ENCODE measurements around the gene KLHL29. TPM values are rescaled to one million over a fixed set of nuclear protein-coding genes. Genes with fewer than 3 reads are reported as not detected.

KLHL29 gene
- total RNA-seq, 1 donor from 2014 or later, result 3.0 TPM

GRCh38 chr2:23550553-23550952, 165.6 kb downstream of the KLHL29 start:
- no peaks in the 10 kb centered on the region for H3K27me3 Mint-ChIP-seq (ENCODE audit: low read depth)
- H3K36me3 Mint-ChIP-seq (ENCODE audit: low read depth), result no peaks in the 10 kb centered on the region
- intact Hi-C loops (cut with micrococcal nuclease), result no loop called here
- H3K27ac Mint-ChIP-seq, result no peak overlapping the region
- H3K4me1 Mint-ChIP-seq (ENCODE audit: low read depth), result peaks cover 10% of the 10 kb centered on the region
- no peak for DNase-seq (ENCODE audit: low spot score)
- no peaks in the 10 kb centered on the region for H3K9me3 Mint-ChIP-seq
- no peak overlapping the region for H3K4me3 Mint-ChIP-seq (ENCODE audit: low read depth)

- DNase-seq (ENCODE audit: low spot score), result no peak
Observed at GRCh38 chr2:23551875-23552274, 166.9 kb downstream of the KLHL29 start.

DNA sequence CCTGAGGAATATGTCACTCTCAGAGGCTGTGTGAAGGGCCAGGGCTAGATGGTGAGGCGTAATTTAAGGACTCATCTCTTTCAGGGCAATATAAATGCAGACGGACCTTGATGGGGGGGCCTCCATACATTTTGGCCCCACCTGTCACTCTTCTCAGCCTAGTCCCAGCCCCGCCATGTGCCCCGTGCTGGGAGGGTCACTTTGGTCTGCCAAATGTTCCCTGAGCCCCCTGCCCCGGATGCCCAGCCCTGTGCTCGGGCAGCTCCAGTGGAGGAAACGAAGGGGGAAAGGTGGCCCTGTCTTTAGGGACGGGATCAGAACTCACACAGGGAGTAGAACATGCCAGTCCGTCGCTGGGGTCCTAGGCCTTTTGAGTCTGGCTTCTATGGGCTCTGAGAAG, 168.6 kb downstream of the KLHL29 start:
- DNase-seq (ENCODE audit: low spot score), result no peak
- H3K4me1 Mint-ChIP-seq (ENCODE audit: low read depth), result peaks cover 6% of the 10 kb centered on the region
- no peaks in the 10 kb centered on the region for H3K27me3 Mint-ChIP-seq (ENCODE audit: low read depth)
- intact Hi-C loops (cut with micrococcal nuclease), result no loop called here
- no peaks in the 10 kb centered on the region for H3K9me3 Mint-ChIP-seq
- no peak overlapping the region for H3K27ac Mint-ChIP-seq
- H3K4me3 Mint-ChIP-seq (ENCODE audit: low read depth), result no peak overlapping the region
- no peaks in the 10 kb centered on the region for H3K36me3 Mint-ChIP-seq (ENCODE audit: low read depth)

More at GRCh38 chr2:23551875-23552274, 166.9 kb downstream of the KLHL29 start:
- H3K4me1 Mint-ChIP-seq (ENCODE audit: low read depth), result peaks cover 10% of the 10 kb centered on the region
- H3K27ac Mint-ChIP-seq, result no peak overlapping the region
- intact Hi-C loops (cut with micrococcal nuclease), result no loop called here
- no peaks in the 10 kb centered on the region for H3K9me3 Mint-ChIP-seq
- H3K36me3 Mint-ChIP-seq (ENCODE audit: low read depth), result no peaks in the 10 kb centered on the region
- no peaks in the 10 kb centered on the region for H3K27me3 Mint-ChIP-seq (ENCODE audit: low read depth)
- no peak overlapping the region for H3K4me3 Mint-ChIP-seq (ENCODE audit: low read depth)

DNA sequence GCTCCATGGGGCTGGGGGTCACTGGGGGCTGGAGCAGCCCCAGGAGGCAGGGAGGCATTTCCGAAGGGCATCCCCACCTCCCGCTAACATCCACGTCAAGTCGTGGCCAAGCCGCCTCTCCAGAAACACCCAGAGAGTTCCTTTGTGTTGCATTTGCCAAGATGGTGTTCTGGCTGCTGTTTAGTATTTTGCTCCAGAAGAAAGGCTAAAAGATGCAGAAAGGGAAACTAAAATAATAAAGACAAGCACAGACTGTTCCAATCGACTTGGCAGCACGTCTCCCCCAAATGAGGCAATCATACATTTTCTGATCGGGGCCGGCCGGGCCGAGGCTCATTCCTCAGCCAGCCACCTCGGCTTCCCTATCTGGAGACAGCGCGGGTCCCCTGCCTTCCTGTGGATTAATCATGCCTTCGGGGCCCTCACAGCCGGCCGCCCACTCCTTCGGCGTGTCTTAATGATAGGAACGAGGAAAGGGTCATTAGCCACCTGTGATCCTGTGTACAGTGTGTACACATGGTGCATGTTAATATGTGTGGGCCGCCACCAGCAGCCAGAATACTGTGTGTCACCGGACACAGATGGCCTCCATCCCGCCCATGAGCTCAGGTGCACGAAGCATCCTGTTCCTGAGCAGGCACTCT, 169.2 kb downstream of the KLHL29 start:
- intact Hi-C loops (cut with micrococcal nuclease), result no loop called here
- no peak overlapping the region for H3K27ac Mint-ChIP-seq
- no peak overlapping the region for H3K4me3 Mint-ChIP-seq (ENCODE audit: low read depth)
- H3K9me3 Mint-ChIP-seq, result no peaks in the 10 kb centered on the region
- no peaks in the 10 kb centered on the region for H3K36me3 Mint-ChIP-seq (ENCODE audit: low read depth)
- no peak for DNase-seq (ENCODE audit: low spot score)
- no peaks in the 10 kb centered on the region for H3K27me3 Mint-ChIP-seq (ENCODE audit: low read depth)
- peaks cover 6% of the 10 kb centered on the region for H3K4me1 Mint-ChIP-seq (ENCODE audit: low read depth)

GRCh38 chr2:23555944-23556343, 171.0 kb downstream of the KLHL29 start:
- no peak overlapping the region for H3K4me3 Mint-ChIP-seq (ENCODE audit: low read depth)
- H3K36me3 Mint-ChIP-seq (ENCODE audit: low read depth), result no peaks in the 10 kb centered on the region
- DNase-seq (ENCODE audit: low spot score), result no peak
- intact Hi-C loops (cut with micrococcal nuclease), result no loop called here
- H3K27me3 Mint-ChIP-seq (ENCODE audit: low read depth), result no peaks in the 10 kb centered on the region
- no peaks in the 10 kb centered on the region for H3K9me3 Mint-ChIP-seq
- peaks cover 3% of the 10 kb centered on the region for H3K4me1 Mint-ChIP-seq (ENCODE audit: low read depth)
- H3K27ac Mint-ChIP-seq, result no peak overlapping the region

DNA sequence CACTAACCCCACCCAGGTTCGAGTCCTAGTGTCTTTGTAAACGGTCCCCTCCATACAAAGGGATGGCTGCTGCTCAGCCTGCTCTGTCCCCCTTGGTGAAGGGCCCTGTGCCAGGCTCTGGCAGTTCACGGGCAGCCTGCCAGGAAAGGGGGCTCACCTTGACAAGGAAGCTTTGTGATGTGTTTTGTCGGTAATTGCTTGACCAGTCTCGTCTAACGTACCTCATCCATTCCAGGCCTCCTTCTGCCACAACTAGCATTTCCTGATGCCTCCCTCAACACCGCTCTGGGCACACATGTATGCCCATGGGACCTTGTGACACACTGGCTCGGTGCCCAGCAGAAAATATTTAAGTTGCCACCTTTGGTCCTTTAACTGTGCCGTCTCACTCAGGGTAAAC, 171.9 kb downstream of the KLHL29 start:
- Mint-ChIP-seq H3K9me3 (no peaks in the 10 kb centered on the region), H3K4me3 (ENCODE audit: low read depth) (no peak overlapping the region), H3K36me3 (ENCODE audit: low read depth) (no peaks in the 10 kb centered on the region), H3K4me1 (ENCODE audit: low read depth) (peaks cover 3% of the 10 kb centered on the region), H3K27ac (no peak overlapping the region), H3K27me3 (ENCODE audit: low read depth) (no peaks in the 10 kb centered on the region)
- intact Hi-C loops (cut with micrococcal nuclease), result no loop called here
- no peak for DNase-seq (ENCODE audit: low spot score)

- Mint-ChIP-seq H3K27ac (no peak overlapping the region), H3K4me1 (ENCODE audit: low read depth) (no peaks in the 10 kb centered on the region), H3K27me3 (ENCODE audit: low read depth) (no peaks in the 10 kb centered on the region), H3K4me3 (ENCODE audit: low read depth) (no peak overlapping the region), H3K9me3 (no peaks in the 10 kb centered on the region), H3K36me3 (ENCODE audit: low read depth) (no peaks in the 10 kb centered on the region)
- intact Hi-C loops (cut with micrococcal nuclease), result no loop called here
- DNase-seq (ENCODE audit: low spot score), result no peak
Observed at GRCh38 chr2:23557455-23557854, 172.5 kb downstream of the KLHL29 start.

- Mint-ChIP-seq H3K4me1 (ENCODE audit: low read depth) (no peaks in the 10 kb centered on the region), H3K9me3 (no peaks in the 10 kb centered on the region), H3K36me3 (ENCODE audit: low read depth) (no peaks in the 10 kb centered on the region), H3K27ac (no peak overlapping the region), H3K4me3 (ENCODE audit: low read depth) (no peak overlapping the region), H3K27me3 (ENCODE audit: low read depth) (no peaks in the 10 kb centered on the region)
- intact Hi-C loops (cut with micrococcal nuclease), result no loop called here
- DNase-seq (ENCODE audit: low spot score), result no peak
Observed at GRCh38 chr2:23559561-23560239, 174.7 kb downstream of the KLHL29 start.

DNA sequence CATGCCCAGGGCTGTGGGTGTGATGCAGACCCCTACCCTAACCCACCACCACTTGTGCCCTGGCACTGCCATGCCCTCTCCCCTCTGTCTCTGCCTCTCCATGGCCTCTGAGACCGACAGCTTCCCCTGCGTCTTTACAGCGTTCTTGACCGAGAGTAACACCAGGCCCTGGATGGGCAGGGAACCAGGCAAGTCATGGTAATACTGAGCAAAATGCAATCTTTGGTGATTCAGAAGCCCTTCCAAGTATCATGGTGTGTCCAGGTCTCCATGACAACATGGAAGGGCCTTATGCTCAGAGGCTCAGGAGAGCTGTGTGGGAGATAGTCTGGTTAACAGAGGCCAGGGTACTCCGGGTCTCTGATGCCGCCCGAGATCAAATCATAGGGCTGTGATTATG, 176.1 kb downstream of the KLHL29 start:
- no peak overlapping the region for H3K27ac Mint-ChIP-seq
- intact Hi-C loops (cut with micrococcal nuclease), result no loop called here
- no peak overlapping the region for H3K4me3 Mint-ChIP-seq (ENCODE audit: low read depth)
- DNase-seq (ENCODE audit: low spot score), result no peak
- no peaks in the 10 kb centered on the region for H3K36me3 Mint-ChIP-seq (ENCODE audit: low read depth)
- H3K4me1 Mint-ChIP-seq (ENCODE audit: low read depth), result no peaks in the 10 kb centered on the region
- H3K9me3 Mint-ChIP-seq, result no peaks in the 10 kb centered on the region
- no peaks in the 10 kb centered on the region for H3K27me3 Mint-ChIP-seq (ENCODE audit: low read depth)

- H3K36me3 Mint-ChIP-seq (ENCODE audit: low read depth), result no peaks in the 10 kb centered on the region
- H3K4me3 Mint-ChIP-seq (ENCODE audit: low read depth), result no peak overlapping the region
- no peaks in the 10 kb centered on the region for H3K9me3 Mint-ChIP-seq
- DNase-seq (ENCODE audit: low spot score), result no peak
- H3K27ac Mint-ChIP-seq, result no peak overlapping the region
- no peaks in the 10 kb centered on the region for H3K27me3 Mint-ChIP-seq (ENCODE audit: low read depth)
- no peaks in the 10 kb centered on the region for H3K4me1 Mint-ChIP-seq (ENCODE audit: low read depth)
- intact Hi-C loops (cut with micrococcal nuclease), result no loop called here
Observed at GRCh38 chr2:23561544-23561943, 176.6 kb downstream of the KLHL29 start.

DNA sequence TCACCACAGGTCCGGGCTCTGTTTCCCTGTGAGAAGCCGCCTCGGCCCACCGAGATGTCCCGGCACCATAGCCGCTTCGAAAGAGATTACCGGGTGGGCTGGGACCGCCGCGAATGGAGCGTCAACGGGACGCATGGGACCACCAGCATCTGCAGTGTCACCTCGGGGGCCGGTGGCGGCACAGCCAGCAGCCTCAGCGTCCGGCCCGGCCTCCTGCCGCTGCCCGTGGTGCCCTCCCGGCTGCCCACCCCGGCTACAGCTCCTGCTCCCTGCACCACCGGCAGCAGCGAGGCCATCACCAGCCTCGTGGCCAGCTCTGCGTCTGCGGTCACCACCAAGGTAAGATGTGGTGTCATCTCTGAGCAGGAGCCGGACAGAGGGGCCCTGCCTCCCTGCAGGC, 177.2 kb downstream of the KLHL29 start:
- intact Hi-C loops (cut with micrococcal nuclease), result no loop called here
- no peak overlapping the region for H3K27ac Mint-ChIP-seq
- H3K4me3 Mint-ChIP-seq (ENCODE audit: low read depth), result no peak overlapping the region
- no peaks in the 10 kb centered on the region for H3K4me1 Mint-ChIP-seq (ENCODE audit: low read depth)
- H3K27me3 Mint-ChIP-seq (ENCODE audit: low read depth), result no peaks in the 10 kb centered on the region
- H3K36me3 Mint-ChIP-seq (ENCODE audit: low read depth), result no peaks in the 10 kb centered on the region
- no peak for DNase-seq (ENCODE audit: low spot score)
- no peaks in the 10 kb centered on the region for H3K9me3 Mint-ChIP-seq

- H3K9me3 Mint-ChIP-seq, result no peaks in the 10 kb centered on the region
- H3K36me3 Mint-ChIP-seq (ENCODE audit: low read depth), result no peaks in the 10 kb centered on the region
- DNase-seq (ENCODE audit: low spot score), result no peak
- no peaks in the 10 kb centered on the region for H3K27me3 Mint-ChIP-seq (ENCODE audit: low read depth)
- intact Hi-C loops (cut with micrococcal nuclease), result no loop called here
- no peaks in the 10 kb centered on the region for H3K4me1 Mint-ChIP-seq (ENCODE audit: low read depth)
- H3K27ac Mint-ChIP-seq, result no peak overlapping the region
- no peak overlapping the region for H3K4me3 Mint-ChIP-seq (ENCODE audit: low read depth)
Observed at GRCh38 chr2:23563151-23563550, 178.2 kb downstream of the KLHL29 start.

GRCh38 chr2:23563673-23564614, 179.0 kb downstream of the KLHL29 start:
- intact Hi-C loops (cut with micrococcal nuclease), result no loop called here
- no peaks in the 10 kb centered on the region for H3K27me3 Mint-ChIP-seq (ENCODE audit: low read depth)
- no peak overlapping the region for H3K4me3 Mint-ChIP-seq (ENCODE audit: low read depth)
- no peaks in the 10 kb centered on the region for H3K36me3 Mint-ChIP-seq (ENCODE audit: low read depth)
- H3K9me3 Mint-ChIP-seq, result no peaks in the 10 kb centered on the region
- H3K27ac Mint-ChIP-seq, result no peak overlapping the region
- H3K4me1 Mint-ChIP-seq (ENCODE audit: low read depth), result no peaks in the 10 kb centered on the region
- no peak for DNase-seq (ENCODE audit: low spot score)
